ENCODE measurements around the gene HDAC11.
A peak's percentile ranks its signal among the peaks of the same experiment; 100 is the strongest.
"Not testable (repeated sequence)": the region's sequence is repeated elsewhere in the genome, so short reads cannot be mapped to it uniquely, and the experiment has no call there.

The HDAC11 gene

DNA sequence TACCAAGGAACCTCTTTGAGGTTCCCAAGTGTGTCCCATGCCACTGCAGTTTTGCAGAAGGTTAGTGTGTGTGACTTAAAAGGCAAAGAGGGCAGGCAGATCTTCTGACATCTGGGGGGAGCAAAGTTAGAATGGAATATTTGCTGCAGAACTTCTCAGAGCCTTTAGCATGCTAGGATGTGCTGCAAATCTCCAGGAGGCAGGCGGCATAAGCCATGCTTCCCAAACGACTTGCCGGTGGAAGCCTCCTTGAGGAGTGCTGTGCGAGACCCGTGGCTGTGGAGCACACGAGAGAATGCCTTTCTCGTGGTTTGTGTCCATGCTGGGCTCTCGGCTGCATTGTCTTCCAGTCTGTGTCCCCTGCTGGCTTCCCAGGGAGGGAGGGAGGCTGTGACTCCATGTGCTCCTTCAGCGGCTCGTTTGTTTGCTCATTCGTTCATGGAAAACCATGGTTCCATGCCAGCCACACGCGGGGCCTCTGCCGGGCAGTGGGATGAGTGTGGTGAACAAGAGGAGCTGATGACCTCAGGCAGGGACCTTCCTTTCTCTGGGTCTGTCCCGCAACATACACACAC lies 13.8 kb downstream of the HDAC11 start:
- DNase-seq = no peak

DNA sequence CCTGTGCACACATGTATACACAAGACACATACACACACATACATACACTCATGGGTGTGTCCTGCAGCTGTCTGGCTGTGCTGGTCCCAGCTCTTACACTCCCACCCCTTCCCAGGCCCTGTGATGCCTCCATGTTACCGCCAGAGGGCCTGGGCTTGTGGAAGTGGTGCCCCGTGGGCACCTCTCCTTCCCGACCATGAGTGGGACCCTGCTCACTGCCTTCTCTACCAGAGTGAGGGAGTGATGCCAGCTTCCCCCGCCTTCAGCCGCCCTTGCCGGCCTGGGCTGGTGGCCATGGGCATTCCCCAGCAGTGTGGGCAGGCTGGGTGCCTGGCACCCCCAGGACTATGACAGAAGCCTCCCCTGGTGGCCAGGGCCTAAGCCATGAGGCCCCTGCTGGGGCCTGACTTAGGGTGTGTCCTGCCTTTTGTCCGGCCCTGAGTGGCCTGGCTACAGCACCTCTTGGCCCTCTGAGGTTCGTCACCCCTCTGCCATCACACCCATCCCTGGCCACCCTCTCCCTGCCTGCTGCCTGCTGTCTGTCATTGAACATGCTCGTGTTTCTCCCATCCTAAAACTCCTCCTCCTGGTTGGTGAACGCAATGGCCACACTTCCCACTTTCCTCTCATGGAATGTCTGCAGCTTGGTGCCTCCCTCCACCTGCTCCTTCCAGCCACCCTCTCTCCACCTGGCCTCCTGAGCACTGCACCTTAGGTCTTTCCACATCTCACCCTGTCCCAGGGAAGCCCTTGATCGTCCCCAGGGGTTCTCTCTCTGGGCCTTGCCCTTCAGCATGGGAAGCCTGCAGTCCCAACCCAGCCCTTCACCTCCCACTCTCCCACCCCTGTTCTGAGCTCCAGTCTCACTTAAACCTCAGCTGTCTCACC lies 14.6 kb downstream of the HDAC11 start:
- no peak for DNase-seq

DNA sequence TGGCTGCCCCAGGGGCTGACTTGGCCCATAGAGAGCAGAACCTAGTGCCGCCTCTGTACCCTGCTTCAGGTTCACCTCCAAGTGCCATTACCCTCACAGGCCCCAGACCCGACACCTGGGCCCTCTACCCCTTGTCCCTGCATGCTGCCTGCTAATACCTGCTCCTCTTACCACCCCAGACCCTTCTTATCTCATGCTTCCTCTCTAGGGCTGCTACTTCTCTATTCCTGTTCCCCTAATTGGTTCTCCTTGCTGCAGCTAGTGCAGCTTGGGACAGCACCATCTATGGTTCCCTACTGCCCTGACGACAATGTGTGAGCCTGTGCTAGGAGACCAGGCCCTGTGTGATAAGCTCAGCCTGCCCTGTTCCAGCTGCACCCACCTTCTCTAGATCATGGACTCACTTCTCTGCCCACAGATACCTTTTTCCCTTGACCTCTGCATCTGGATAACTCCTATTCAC lies 15.3 kb downstream of the HDAC11 start:
- no peak for DNase-seq

DNA sequence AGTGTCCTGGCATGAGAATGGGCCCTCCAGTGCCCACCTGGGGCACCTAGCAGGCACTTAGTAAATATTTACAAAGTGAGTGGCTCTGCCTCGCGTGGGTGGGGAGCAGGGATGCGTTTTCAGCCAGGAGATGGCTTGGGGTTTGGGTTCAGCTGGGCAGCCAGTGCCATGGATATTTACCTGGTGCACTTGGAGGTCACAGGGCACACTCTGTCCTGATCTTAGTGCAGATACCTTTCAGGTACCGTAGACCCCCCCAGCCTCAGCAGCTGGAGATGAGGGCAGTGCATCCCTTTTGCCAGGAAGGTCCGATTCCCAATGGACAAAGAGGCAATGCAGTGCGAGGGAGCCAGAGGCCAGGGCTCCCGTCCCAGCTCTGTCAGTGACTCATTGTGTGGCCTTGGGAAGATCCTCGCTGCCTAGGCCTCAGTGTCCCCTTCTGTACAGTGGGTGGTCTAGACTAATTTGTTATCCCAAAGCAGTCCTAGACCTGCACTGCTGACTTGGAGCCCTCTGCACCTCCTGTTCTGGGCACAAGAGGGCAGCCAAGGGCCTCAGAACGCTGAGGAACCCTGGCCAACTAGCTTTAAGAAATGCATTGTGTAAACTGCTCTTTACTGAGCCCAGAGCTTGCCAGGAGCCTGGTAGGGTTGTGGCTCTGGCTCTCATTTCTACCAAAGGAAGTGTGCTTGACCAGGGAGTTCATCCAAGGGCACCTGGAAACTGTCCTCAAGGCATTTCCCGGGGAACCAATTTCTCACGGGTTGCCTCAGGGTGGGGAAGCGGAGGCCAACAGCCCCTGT lies 16.0 kb downstream of the HDAC11 start:
- DNase-seq = peak in 3 of 4 experiments; percentile 29 to 55 (median 49)

DNA sequence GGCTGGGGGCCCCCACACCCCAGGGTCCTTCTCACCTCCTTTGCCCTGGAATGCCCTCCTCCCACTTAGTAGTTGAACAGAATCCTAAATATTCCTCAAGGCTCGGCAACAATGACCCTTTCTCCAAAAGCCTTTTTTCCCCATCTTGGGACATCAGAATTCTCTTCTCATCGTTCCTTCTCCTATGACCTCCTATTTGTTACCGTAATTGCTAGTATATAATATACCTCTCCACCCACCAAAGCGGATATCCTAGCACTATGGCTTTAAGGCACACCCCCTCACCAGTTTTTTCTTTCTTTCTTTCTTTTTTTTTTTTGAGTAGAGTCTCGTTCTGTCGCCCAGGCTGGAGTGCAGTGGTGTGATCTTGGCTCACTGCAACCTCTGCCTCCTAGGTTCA lies 16.8 kb downstream of the HDAC11 start:
- no peak for DNase-seq

DNA sequence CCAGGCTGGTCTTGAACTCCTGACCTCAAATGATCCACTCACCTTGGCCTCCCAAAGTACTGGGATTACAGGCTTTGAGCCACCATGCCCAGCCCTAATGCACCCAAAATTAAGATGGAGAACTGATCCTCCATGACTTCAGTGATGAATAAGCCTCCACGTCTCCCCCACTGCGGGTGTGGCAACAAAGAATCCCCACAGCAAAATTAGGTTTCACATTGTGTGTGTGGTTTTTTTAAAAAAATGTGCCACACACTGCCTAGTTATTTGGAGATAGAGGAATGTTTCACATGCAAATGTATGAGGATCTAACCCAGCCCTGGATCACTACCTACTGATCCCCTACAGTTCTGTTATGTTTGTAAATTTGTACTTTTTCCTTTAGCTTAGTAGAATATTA lies 17.3 kb downstream of the HDAC11 start:
- DNase-seq = no peak

DNA sequence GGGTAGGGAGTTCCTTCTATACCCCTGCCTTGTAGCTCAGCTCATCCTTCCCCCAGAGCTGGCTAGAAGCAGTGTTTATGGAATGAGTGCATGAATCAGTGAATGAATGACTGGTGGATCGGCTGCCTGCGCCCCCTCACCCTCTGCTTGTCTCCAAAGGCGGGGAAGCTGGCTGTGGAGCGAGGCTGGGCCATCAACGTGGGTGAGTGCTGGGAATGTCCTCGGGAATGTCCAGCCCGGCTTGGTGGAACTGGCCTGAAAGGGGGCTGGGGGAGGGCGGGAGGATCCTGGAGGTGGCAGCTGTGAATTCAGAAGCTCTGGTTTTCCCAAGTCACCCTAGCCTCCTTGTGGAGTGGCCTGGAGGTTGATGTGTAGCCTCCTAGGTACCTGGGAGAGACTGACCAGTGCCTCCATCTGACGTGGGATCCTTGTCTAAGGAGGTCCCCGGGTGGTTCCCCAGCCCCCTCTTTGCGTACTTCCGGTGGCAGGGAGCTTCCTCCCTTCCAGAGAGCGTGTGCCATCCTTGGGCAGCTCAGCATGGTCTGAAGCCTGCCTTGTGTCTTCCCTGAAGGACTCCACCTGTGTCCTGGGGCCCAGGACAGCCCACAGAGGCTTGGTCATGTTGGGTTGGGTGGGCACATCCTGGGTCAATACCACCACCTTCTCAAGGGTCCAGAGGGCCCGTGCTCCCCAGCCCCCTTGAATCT lies 18.4 kb downstream of the HDAC11 start:
- no peak for DNase-seq

DNA sequence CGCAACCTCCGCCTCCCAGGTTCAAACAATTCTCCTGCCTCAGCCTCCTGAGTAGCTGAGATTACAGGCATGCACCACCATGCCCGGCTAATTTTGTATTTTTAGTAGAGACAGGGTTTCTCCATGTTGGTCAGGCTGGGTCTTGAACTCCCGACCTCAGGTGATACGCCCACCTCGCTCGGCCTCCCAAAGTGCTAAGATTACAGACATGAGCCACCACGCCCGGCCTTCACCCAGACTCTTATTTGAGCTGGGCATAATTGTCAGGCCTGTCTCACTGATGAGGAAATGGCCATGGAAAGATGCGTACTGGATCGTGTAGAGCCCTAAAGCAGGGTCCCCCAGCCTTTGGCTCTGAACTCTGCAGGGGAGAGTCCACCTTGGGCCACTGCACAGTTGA lies 19.1 kb downstream of the HDAC11 start:
- DNase-seq = not testable (repeated sequence)

DNA sequence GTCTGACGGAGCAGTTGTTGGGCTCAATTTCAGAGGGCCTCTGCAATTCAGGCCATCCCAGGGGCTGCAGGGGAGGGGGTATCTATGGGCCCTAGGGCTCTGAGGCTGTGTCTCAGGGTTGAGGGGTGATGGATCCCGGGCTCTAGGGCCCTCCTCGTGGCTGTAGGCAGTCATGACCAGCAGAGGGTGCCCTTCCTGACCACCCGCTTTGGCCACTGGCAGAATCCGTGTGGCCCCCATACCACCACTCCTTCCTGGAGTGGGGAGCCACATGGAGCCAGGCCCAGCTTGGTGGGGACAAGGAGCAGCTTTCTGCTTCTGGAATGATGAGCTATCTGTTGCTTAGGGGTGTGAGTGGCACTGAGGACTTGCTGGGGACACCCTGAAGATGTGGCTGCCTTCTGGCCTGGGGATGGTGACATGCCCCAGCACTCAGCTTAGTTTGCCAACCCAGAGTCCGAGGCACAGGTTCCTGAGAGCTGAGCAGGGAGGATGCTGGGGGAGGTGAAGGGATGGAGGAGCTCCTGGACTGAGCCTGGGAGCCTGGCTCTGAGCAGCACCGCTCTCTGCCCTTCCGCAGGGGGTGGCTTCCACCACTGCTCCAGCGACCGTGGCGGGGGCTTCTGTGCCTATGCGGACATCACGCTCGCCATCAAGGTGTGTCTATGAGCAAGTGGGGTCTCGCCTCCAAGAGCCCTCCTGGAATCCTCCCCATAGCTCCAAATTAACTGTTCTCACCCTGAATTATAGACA lies 20.2 kb downstream of the HDAC11 start:
- no peak for DNase-seq

DNA sequence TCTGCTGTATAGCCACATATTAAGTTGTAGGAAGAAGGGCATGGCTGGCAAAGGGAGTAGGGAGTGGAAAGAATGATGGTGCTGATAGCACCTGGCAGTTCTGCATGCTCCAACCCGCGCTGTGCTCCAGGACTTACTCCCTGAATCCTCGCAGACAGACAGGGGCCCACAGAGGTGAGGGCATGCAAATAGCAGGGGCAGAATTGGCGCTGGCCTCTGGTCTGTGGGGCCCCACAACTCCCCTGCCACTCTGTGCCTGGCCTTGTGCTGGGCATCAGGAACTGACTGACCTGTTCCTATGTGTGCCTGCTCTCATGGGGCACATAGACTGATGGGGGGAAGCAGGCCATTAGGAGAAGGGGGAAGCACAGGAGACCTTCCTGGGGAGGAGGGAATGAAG lies 20.9 kb downstream of the HDAC11 start:
- DNase-seq = no peak

DNA sequence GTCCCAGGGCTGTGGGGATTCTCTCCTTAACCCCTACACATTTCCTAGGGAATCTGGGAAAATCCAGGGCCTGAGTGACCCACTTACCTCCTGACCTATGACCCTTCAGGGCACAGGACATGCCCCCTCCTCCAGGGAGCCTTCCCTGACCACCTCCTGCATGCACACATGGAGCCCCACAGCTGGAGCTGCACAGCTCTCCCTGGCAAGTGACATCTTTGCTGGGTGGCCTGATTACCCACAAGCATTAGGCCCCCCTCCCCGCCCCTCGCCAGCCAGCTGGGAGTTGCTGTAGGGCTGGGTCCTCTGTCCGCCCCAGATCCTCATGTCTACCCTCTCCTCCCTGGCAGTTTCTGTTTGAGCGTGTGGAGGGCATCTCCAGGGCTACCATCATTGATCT lies 21.4 kb downstream of the HDAC11 start:
- no peak for DNase-seq

DNA sequence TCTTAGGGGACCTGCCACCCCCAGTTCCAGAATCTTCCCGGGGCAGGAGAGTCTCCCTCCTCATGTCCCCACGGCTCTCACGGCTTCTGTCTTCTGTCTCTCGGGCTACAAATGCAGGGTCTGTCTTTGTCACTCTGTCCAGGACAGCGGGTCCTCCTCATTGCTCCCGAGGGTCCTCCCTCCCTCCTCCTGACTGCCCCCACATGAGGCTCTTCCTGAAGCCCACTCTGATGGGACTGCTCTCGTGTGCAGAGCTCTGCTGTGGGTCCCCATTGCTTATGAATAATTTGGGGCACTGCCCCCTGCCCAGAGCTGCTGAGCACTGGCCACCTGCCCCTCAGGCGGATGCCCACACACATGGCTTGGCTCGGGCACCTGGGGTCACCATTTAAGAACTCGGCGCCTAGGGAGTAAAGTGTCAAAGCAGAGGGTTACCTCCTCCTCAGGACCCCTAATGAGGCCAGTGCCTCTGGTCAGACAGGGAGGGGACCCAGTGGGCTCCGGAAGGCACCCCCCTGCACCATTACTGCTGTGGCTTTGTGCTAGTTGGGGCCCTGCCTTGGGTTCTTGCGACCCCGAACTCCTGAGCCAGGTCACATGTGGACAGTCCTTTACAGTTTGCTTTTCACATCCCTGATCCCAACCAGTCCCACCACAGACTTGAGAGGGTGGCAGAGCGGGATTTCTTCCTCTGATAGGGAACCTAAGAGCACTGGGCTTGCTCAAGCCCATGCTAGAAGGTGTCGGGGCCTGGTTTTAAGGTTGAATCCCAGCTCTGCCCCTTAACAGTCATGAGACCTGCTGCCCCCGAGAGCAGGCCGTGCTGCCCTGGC lies 22.1 kb downstream of the HDAC11 start:
- no peak for DNase-seq

DNA sequence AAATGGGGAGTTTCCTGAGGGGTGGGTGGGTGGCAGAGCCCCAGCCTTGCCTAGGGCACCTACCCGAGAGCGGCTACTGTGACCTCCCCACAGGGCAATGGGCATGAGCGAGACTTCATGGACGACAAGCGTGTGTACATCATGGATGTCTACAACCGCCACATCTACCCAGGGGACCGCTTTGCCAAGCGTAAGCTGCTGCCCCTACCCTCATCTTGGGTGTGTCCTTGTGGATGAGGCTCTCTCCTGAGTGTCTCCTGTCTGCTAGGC lies 22.6 kb downstream of the HDAC11 start:
- DNase-seq = no peak

DNA sequence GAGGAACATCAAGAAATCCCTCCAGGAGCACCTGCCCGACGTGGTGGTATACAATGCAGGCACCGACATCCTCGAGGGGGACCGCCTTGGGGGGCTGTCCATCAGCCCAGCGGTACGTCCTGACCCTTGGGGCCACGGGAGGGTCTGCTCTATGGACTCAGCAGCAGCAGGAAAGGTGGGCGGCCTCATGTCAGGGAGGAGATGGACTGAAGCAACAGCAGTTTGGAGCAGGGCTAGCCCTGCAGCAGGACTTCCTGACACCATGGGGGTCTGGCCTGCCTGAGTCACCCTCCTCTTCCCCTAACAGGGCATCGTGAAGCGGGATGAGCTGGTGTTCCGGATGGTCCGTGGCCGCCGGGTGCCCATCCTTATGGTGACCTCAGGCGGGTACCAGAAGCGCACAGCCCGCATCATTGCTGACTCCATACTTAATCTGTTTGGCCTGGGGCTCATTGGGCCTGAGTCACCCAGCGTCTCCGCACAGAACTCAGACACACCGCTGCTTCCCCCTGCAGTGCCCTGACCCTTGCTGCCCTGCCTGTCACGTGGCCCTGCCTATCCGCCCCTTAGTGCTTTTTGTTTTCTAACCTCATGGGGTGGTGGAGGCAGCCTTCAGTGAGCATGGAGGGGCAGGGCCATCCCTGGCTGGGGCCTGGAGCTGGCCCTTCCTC lies 24.2 kb downstream of the HDAC11 start:
- DNase-seq = no peak

DNA sequence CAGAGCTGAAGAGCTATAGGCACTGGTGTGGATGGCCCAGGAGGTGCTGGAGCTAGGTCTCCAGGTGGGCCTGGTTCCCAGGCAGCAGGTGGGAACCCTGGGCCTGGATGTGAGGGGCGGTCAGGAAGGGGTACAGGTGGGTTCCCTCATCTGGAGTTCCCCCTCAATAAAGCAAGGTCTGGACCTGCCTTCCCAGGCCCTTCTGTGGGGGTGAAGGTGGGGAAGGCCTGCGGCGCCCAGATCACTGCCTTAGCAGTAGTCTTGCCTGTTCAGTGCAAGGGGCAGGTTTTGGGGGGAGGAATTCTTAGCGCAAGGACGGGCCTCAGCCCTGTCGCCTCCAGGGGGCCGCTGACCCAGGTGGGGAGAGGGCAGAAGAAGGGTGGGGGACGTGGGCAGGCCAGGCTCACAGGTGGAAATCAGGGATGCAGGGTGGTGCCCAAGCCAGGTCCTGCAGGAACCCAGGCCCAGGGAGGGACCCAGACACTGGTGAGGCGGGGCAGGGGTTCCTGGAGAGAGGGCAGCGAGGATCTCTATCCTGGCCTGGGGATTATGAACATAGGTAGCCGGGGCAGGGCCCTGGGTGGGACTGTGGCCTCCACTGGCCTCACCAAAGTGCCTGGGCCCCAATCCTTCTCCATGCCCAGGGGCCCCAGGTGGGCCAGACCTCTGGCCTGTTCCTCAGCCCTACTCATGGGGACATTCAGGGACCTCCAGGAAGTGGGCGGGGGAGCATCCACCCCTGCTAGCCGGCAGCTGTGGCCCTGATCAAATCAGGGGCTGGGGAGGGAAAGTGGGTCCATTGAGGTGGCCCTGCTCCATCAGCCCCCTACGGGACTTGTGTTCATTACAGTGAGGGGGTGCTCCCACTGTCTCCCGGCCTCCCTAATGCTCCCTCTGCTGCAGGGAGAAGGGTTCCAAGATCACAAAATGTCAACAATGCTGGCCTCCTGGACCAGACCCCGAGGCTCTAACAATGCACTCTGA lies 25.3 kb downstream of the HDAC11 start:
- DNase-seq = no peak

DNA sequence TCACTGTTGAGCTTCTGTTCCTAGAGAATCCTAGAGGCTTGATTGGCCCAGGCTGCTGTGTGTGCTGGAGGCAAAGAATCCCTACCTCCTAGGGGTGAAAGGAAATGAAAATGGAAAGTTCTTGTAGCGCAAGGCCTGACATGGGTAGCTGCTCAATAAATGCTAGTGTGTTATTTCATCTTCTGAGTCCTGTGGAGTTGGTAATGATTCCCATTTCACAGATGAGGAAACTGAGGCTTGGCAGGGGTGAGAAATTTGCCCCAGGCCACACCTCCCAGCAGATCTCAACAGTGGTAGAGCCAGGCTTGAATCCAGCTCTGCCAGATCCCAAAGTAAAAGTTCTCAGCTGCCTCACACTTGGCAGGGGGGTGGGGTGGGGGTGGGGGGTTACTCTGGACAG lies 26.1 kb downstream of the HDAC11 start:
- no peak for DNase-seq

DNA sequence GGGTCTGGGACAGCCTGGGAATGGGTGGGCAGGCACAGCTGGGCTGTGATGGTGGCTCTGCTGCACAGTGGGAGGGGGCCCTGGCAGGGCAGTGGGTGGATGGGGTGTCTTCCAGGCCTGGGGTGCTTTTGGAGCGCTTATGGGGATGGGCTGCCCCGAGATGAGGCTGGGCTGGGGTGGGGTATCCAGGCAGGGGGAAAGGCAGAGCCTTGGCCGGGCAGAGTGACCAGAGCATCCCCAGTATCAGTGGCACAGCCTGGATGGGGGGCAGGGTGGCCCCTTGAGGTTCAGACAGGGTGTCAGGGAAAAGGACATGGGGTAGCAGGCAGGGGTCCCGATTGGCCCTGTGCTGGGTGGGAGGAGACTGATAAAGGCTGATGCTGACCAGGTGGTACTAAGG lies 26.6 kb downstream of the HDAC11 start:
- DNase-seq = no peak

DNA sequence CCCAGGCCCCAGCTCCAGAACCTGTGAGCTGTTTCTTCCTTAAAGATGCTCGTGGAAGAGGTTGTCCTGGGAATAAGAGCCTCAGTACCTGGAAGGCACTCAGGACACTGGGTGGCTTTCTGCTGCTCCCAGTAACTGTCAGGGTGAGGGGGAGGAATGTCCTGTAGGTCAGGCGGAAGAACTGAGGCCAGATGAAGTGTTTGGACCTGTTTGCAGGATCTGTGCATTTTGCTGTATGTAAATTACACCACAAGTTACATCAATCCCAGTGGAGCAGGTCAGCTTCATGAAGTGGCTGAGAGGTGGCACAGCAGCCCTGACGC lies 27.1 kb downstream of the HDAC11 start:
- no peak for DNase-seq

DNA sequence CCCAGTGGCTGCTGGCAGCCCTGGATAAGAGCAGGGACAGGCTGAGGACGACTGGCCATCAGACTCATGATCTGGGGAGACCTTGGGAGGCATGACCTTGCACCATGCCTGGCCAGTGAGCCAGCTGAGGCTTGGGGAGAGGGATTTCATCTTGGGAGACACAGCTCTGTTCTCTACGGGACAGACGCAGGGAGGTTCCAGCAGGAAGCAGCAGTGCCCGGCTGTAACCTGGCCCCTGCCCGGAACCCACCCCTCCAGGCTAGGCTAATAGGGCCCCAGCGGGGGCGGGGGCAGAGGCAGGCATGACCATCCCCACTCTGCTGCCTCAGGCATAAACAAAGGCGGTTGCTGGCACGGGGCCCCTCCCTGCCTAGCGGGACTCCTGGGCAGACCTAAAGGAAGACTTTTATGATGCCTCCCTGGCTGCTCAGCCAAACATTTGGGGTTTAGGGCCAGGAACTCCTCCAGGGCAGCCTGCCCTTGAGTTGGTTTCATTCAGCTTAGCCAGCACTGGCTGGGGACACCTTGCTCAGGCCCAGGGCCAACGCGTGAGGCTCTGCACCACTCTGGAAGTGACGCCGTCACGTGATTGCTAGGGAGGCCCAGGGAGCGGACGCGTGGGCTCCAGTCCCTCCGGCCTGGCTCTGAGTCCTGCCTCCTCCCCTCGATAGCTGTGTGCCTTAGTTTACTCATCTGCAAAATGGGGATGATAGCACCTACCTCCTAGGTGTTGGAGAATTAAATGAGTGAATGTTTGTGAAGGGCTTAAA lies 27.6 kb downstream of the HDAC11 start:
- DNase-seq = no peak
